GM12878 (cell line): Measurements from ENCODE around the gene ANKRD6. TPM values are rescaled to one million over a fixed set of nuclear protein-coding genes. Genes with fewer than 3 reads are reported as not detected.

Experiments
- ATAC-seq: fragments of 200-7000 bp; cut with Tn5 transposase; 3 replicates; pipeline ENCODE4 v1.9.1; 2020; ENCODE audit warnings: mild to moderate bottlenecking, moderate library complexity
- BruUV-seq: library from RNA; stranded (reverse); fragments of 400-500 nt; replicated peaks from 2 replicates; lab custom pipeline; 2021; lab: Mats Ljungman, UMichigan
- CTCF ChIA-PET: fragments of 300-600 bp; sonication (Branson Sonifier 250); formaldehyde crosslinking; extraction: SDS; loops from one replicate; lab custom pipeline; 2021; ENCODE audit warnings: inconsistent platforms; lab: Yijun Ruan, JAX
- POLR2A ChIA-PET: fragments of 350-600 bp; formaldehyde crosslinking; extraction: SDS; loops from one replicate; lab custom pipeline; 2021; ENCODE audit warnings: inconsistent platforms; lab: Charles Lee
- RAD21 ChIA-PET: fragments of 300-600 bp; sonication (Branson Sonifier 250); formaldehyde crosslinking; loops from one replicate; lab custom pipeline; 2023; ENCODE audit warnings: antibody characterized with exemption; ENCODE audit not compliant: unreplicated experiment; lab: Charles Lee
- SMC1A ChIA-PET: fragments of 300-600 bp; sonication (Branson Sonifier 250); formaldehyde crosslinking; loops from one replicate; lab custom pipeline; 2023; ENCODE audit not compliant: unreplicated experiment, uncharacterized antibody; lab: Charles Lee
- DNase-seq: peaks from one replicate; pipeline ENCODE4 v3.0.0-alpha.2; 2011; ENCODE audit warnings: low read depth, low spot score
- FAIRE-seq: peaks from 3 replicates; lab custom pipeline; 2011; peaks lifted over from hg19 to GRCh38; lab: Jason Lieb, UNC
- H2AFZ ChIP-seq: 2 replicates; pipeline ENCODE4 v1.6.0; 2011; ENCODE audit warnings: low read depth, low read length, control low read depth; ENCODE audit not compliant: control insufficient read depth
- H3K27ac ChIP-seq: 2 replicates; pipeline ENCODE4 v1.5.1; 2011; ENCODE audit warnings: control low read depth; ENCODE audit not compliant: control insufficient read depth, insufficient read depth
- H3K27me3 ChIP-seq, 2 experiments: replicated peaks in 1 of 2; 2 replicates each; pipeline versions ENCODE4 v1.6.0 to v1.6.1; 2011; ENCODE audit warnings: low read length in 1 of 2; ENCODE audit not compliant: control insufficient read depth in 2 of 2, insufficient read depth in 2 of 2
- H3K36me3 ChIP-seq, 2 experiments: 2 replicates each; pipeline ENCODE4 v1.5.1; 2011; ENCODE audit warnings: low read length in 1 of 2; ENCODE audit not compliant: control insufficient read depth in 2 of 2, insufficient read depth in 2 of 2
- H3K4me1 ChIP-seq: 2 replicates; pipeline ENCODE4 v1.6.1; 2011; ENCODE audit warnings: mild to moderate bottlenecking, low read length, moderate library complexity, mixed read lengths; ENCODE audit not compliant: control insufficient read depth, insufficient read depth
- H3K4me2 ChIP-seq: 2 replicates; pipeline ENCODE4 v1.6.0; 2011; ENCODE audit warnings: control low read depth; ENCODE audit not compliant: control insufficient read depth, insufficient read depth
- H3K4me3 ChIP-seq: fragments of 200-600 bp; sonication (generic); 2 replicates; pipeline ENCODE4 v1.5.1; 2016
- H3K79me2 ChIP-seq: 2 replicates; pipeline ENCODE4 v1.6.0; 2011; ENCODE audit warnings: low read length; ENCODE audit not compliant: control insufficient read depth, insufficient read depth
- H3K9ac ChIP-seq: 2 replicates; pipeline ENCODE4 v1.8.0; 2011; ENCODE audit warnings: low read length, control low read depth, mixed read lengths; ENCODE audit not compliant: control insufficient read depth, insufficient read depth
- H3K9me3 ChIP-seq: replicated peaks from 3 replicates; pipeline ENCODE4 v1.5.1; 2011; ENCODE audit warnings: mild to moderate bottlenecking, low read length; ENCODE audit not compliant: control insufficient read depth, insufficient read depth
- H4K20me1 ChIP-seq: 2 replicates; pipeline ENCODE4 v1.6.0; 2011; ENCODE audit not compliant: control insufficient read depth, insufficient read depth
- TAF1 ChIP-seq: IDR thresholded peaks from 2 replicates; pipeline ENCODE4 v1.6.1; 2011; ENCODE audit warnings: mild to moderate bottlenecking, low read depth, low read length, borderline replicate concordance
- WGBS: methylation state at CpG from one replicate; pipeline ENCODE4 v1.1.6; 2016; ENCODE audit warnings: low lambda C conversion rate; ENCODE audit not compliant: insufficient replicate concordance, insufficient coverage; ENCODE audit errors: missing lambda C conversion rate; 5-methylcytosine and 5-hydroxymethylcytosine counted together
- in situ Hi-C: fragments of 300-500 bp; cut with MboI; formaldehyde crosslinking; loops from 9 replicates; pipeline ENCODE4 v1.14.3; 2018; ENCODE audit warnings: mixed read lengths
- intact Hi-C: fragments of 100-400 bp; cut with micrococcal nuclease; formaldehyde crosslinking; loops from one replicate; pipeline ENCODE4 v1.14.2; 2022; ENCODE audit not compliant: unreplicated experiment
- polyA plus RNA-seq, 11 experiments: library from polyadenylated mRNA; depleted of rRNA in 4 of 11; unstranded in 6 of 11; stranded (reverse) in 5 of 11; fragments of >200 nt; fragmentation: Nextera tagmentation in 4 of 11; fragmentation: Illumina TruSeq in 1 of 11; extraction: Ambion mirVana in 4 of 11; extraction: Trizol in 1 of 11; gene quantifications; 1 replicate in 1 of 11; 2 replicates in 10 of 11; pipeline versions ENCODE4 v1.2.1 to v1.2.3, GENCODE V29; 2011 to 2016; ENCODE audit warnings: inconsistent platforms in 2 of 11, missing spikeins in 2 of 11, low read depth in 1 of 11
- total RNA-seq, 4 experiments: library from RNA; depleted of rRNA in 3 of 4; stranded (reverse); fragments of >200 nt in 3 of 4; fragmentation: Illumina TruSeq in 1 of 4; extraction: Trizol in 1 of 4; gene quantifications; 2 replicates each; pipeline versions ENCODE4 v1.2.1 to v1.2.3, GENCODE V29; 2013 to 2021
- TF ChIP-seq, protein P1 (sequence below): IDR thresholded peaks from 2 replicates; pipeline ENCODE4 v1.6.1; 2012; ENCODE audit warnings: mild to moderate bottlenecking, low read depth, low read length

Gene ANKRD6
- total and polyA plus RNA-seq, 10 of the 15 experiments (the other 5 are each of a cell fraction or from before 2014, with no cell fraction given): 0.03 to 0.90 (median 0.38) TPM

DNA sequence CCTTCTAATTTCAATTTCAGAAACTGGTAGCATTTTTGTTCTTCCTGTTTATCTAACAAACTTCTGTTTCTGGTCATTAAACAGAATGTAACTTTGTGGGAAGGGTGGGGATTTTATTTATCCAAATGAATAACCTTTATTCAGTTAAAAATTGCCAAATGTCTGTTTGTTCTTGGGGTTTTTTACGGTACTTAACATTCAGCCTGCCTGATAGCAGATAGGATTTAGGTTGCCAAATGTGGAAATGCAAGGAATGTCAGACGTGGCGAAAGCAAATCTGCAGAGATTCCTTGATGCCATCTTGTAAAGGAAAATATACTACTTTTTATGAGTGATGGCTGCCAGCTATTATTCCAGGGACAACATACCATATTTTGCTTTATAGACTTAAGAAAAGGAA is 109.9 kb downstream of the ANKRD6 start:
- ChIA-PET CTCF (no interaction called here), RAD21 (no interaction called here), POLR2A (no interaction called here)

More for the DNA sequence above, 109.9 kb downstream of the ANKRD6 start:
- H3K9ac ChIP-seq: no peak overlapping the region
- no peaks in the 10 kb centered on the region for H3K27me3 ChIP-seq
- SMC1A ChIA-PET: no interaction called here
- no peak overlapping the region for H2AFZ ChIP-seq
- no TSS peak for BruUV-seq
- ATAC-seq: no peak
- 39% methylated on average over 3 of the region's 3 CpGs for WGBS
- no peaks in the 10 kb centered on the region for H3K9me3 ChIP-seq
- TF ChIP-seq TAF1: no peak
- TF ChIP-seq, protein P1, sequence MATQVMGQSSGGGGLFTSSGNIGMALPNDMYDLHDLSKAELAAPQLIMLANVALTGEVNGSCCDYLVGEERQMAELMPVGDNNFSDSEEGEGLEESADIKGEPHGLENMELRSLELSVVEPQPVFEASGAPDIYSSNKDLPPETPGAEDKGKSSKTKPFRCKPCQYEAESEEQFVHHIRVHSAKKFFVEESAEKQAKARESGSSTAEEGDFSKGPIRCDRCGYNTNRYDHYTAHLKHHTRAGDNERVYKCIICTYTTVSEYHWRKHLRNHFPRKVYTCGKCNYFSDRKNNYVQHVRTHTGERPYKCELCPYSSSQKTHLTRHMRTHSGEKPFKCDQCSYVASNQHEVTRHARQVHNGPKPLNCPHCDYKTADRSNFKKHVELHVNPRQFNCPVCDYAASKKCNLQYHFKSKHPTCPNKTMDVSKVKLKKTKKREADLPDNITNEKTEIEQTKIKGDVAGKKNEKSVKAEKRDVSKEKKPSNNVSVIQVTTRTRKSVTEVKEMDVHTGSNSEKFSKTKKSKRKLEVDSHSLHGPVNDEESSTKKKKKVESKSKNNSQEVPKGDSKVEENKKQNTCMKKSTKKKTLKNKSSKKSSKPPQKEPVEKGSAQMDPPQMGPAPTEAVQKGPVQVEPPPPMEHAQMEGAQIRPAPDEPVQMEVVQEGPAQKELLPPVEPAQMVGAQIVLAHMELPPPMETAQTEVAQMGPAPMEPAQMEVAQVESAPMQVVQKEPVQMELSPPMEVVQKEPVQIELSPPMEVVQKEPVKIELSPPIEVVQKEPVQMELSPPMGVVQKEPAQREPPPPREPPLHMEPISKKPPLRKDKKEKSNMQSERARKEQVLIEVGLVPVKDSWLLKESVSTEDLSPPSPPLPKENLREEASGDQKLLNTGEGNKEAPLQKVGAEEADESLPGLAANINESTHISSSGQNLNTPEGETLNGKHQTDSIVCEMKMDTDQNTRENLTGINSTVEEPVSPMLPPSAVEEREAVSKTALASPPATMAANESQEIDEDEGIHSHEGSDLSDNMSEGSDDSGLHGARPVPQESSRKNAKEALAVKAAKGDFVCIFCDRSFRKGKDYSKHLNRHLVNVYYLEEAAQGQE: no peak
- no peaks in the 10 kb centered on the region for H3K79me2 ChIP-seq
- no peak for DNase-seq
- no peak overlapping the region for H3K27ac ChIP-seq
- H3K4me1 ChIP-seq: no peaks in the 10 kb centered on the region
- no peaks in the 10 kb centered on the region for H4K20me1 ChIP-seq
- peak; percentile 27 for FAIRE-seq
- no peak overlapping the region for H3K4me3 ChIP-seq
- no peak overlapping the region for H3K4me2 ChIP-seq
- no peaks in the 10 kb centered on the region for H3K36me3 ChIP-seq
- intact Hi-C loops (no loop called here), in situ Hi-C loops (no loop called here)
